IMR-90 (cell line): Measurements from ENCODE around the gene XRCC3. TPM values are rescaled to one million over a fixed set of nuclear protein-coding genes. Genes with fewer than 3 reads are reported as not detected.

Source experiments
- ATAC-seq: fragments of 200-7000 bp; cut with Tn5 transposase; 2 replicates; pipeline ENCODE4 v1.9.1; 2020; ENCODE audit warnings: low read depth, mild to moderate bottlenecking, moderate library complexity
- BruUV-seq: library from RNA; stranded (reverse); fragments of 400-500 nt; replicated peaks from 2 replicates; lab custom pipeline; 2021; lab: Mats Ljungman, UMichigan
- CTCF ChIA-PET: fragments of 300-600 bp; formaldehyde crosslinking; extraction: SDS; loops from one replicate; lab custom pipeline; 2021; ENCODE audit warnings: antibody characterized with exemption; lab: Yijun Ruan, JAX
- POLR2A ChIA-PET: fragments of 300-600 bp; sonication (Branson Sonifier 250); formaldehyde crosslinking; loops from one replicate; lab custom pipeline; 2022; ENCODE audit warnings: antibody characterized with exemption; ENCODE audit not compliant: unreplicated experiment; lab: Charles Lee
- DNase-seq: peaks from one replicate; pipeline ENCODE4 v3.0.0; 2013
- H2AFZ ChIP-seq: replicated peaks from 2 replicates; pipeline ENCODE3; 2013; ENCODE audit warnings: low read length, mild to moderate bottlenecking; ENCODE audit not compliant: poor library complexity
- H2AK5ac ChIP-seq: 2 replicates; pipeline ENCODE4 v1.6.1; 2013; ENCODE audit warnings: low read depth, low read length, inconsistent platforms
- H2AK9ac ChIP-seq: replicated peaks from 2 replicates; pipeline ENCODE3; 2013; ENCODE audit warnings: mild to moderate bottlenecking, low read depth, low read length, moderate library complexity; ENCODE audit not compliant: poor library complexity
- H2BK120ac ChIP-seq: 2 replicates; pipeline ENCODE4 v1.6.1; 2013; ENCODE audit warnings: low read depth, low read length, inconsistent platforms
- H2BK15ac ChIP-seq: 3 replicates; pipeline ENCODE4 v1.6.1; 2013; ENCODE audit warnings: low read depth, low read length, inconsistent platforms
- H2BK20ac ChIP-seq: 2 replicates; pipeline ENCODE4 v1.6.1; 2013; ENCODE audit warnings: low read depth, mild to moderate bottlenecking, inconsistent platforms, low read length, moderate library complexity
- H2BK5ac ChIP-seq: 2 replicates; pipeline ENCODE4 v1.6.1; 2013; ENCODE audit warnings: mild to moderate bottlenecking, low read depth, low read length, inconsistent platforms; ENCODE audit not compliant: poor library complexity, severe bottlenecking
- H3K14ac ChIP-seq: replicated peaks from 2 replicates; pipeline ENCODE4 v1.6.1; 2013; ENCODE audit warnings: low read depth, low read length, inconsistent platforms
- H3K18ac ChIP-seq: 2 replicates; pipeline ENCODE4 v1.6.1; 2013; ENCODE audit warnings: low read depth, low read length, control low read depth
- H3K23ac ChIP-seq: 2 replicates; pipeline ENCODE4 v1.6.1; 2013; ENCODE audit warnings: low read depth, low read length, inconsistent platforms
- H3K27ac ChIP-seq: 2 replicates; pipeline ENCODE4 v1.5.1; 2013; ENCODE audit warnings: mild to moderate bottlenecking, control low read depth, low read length; ENCODE audit not compliant: insufficient read depth
- H3K27me3 ChIP-seq: 2 replicates; pipeline ENCODE4 v1.6.1; 2013; ENCODE audit warnings: low read length; ENCODE audit not compliant: control insufficient read depth, insufficient read depth
- H3K36me3 ChIP-seq: 2 replicates; pipeline ENCODE4 v1.6.1; 2013; ENCODE audit warnings: low read length, mixed read lengths; ENCODE audit not compliant: control insufficient read depth, insufficient read depth
- H3K4ac ChIP-seq: 2 replicates; pipeline ENCODE4 v1.6.1; 2013; ENCODE audit warnings: low read depth, low read length, inconsistent platforms
- H3K4me1 ChIP-seq: 2 replicates; pipeline ENCODE4 v1.6.1; 2013; ENCODE audit warnings: low read length, mixed read lengths; ENCODE audit not compliant: control insufficient read depth, insufficient read depth
- H3K4me2 ChIP-seq: 2 replicates; pipeline ENCODE4 v1.6.1; 2013; ENCODE audit warnings: low read depth, mild to moderate bottlenecking, control low read depth, low read length, moderate library complexity
- H3K4me3 ChIP-seq: 2 replicates; pipeline ENCODE4 v1.5.1; 2013; ENCODE audit warnings: low read depth, mild to moderate bottlenecking, control low read depth, low read length, moderate library complexity; ENCODE audit not compliant: insufficient read depth
- H3K56ac ChIP-seq: 2 replicates; pipeline ENCODE4 v1.6.1; 2013; ENCODE audit warnings: low read length, inconsistent platforms; ENCODE audit not compliant: insufficient read depth; ENCODE audit errors: extremely low read depth
- H3K79me1 ChIP-seq, 2 experiments: 2 replicates each; pipeline ENCODE4 v1.6.1; 2013; ENCODE audit warnings: low read length in 2 of 2, inconsistent platforms in 1 of 2, low read depth in 1 of 2
- H3K9ac ChIP-seq: 2 replicates; pipeline ENCODE4 v1.6.1; 2013; ENCODE audit warnings: low read depth, low read length, control low read depth
- H3K9me1 ChIP-seq: 2 replicates; pipeline ENCODE4 v1.6.1; 2013; ENCODE audit warnings: low read length, inconsistent platforms; ENCODE audit not compliant: insufficient read depth
- H3K9me3 ChIP-seq: 2 replicates; pipeline ENCODE4 v1.6.1; 2013; ENCODE audit warnings: low read length; ENCODE audit not compliant: control insufficient read depth, insufficient read depth
- H4K20me1 ChIP-seq: 2 replicates; pipeline ENCODE4 v1.6.1; 2013; ENCODE audit warnings: low read length, inconsistent platforms; ENCODE audit not compliant: insufficient read depth
- H4K5ac ChIP-seq: 2 replicates; pipeline ENCODE4 v1.6.1; 2013; ENCODE audit warnings: mild to moderate bottlenecking, low read depth, low read length, control low read depth
- H4K8ac ChIP-seq, 2 experiments: 2 replicates each; pipeline ENCODE4 v1.6.1; 2013; ENCODE audit warnings: low read depth in 2 of 2, low read length in 2 of 2, control low read depth in 1 of 2, inconsistent platforms in 1 of 2
- H4K91ac ChIP-seq: 2 replicates; pipeline ENCODE4 v1.6.1; 2013; ENCODE audit warnings: low read depth, low read length, inconsistent platforms; ENCODE audit not compliant: insufficient read depth
- CHD1 ChIP-seq: IDR thresholded peaks from 2 replicates; pipeline ENCODE4 v1.6.1; 2012; ENCODE audit warnings: low read depth, low read length, improper control_type of control experiment
- ELK1 ChIP-seq: fragments of 150-350 bp; IDR thresholded peaks from 2 replicates; pipeline ENCODE4 v1.6.1; 2016; ENCODE audit warnings: low read depth, mild to moderate bottlenecking, low read length, moderate library complexity, borderline replicate concordance
- POLR2A ChIP-seq: IDR thresholded peaks from 2 replicates; pipeline ENCODE4 v1.6.1; 2012; ENCODE audit warnings: mild to moderate bottlenecking, low read depth, low read length
- SMC3 ChIP-seq: fragments of 150-350 bp; IDR thresholded peaks from 2 replicates; pipeline ENCODE4 v1.6.1; 2016; ENCODE audit warnings: low read depth, mild to moderate bottlenecking, antibody characterized with exemption, low read length, moderate library complexity
- WGBS, 2 experiments: methylation state at CpG; one replicate each; pipeline versions ENCODE4 v1.1.5 to v1.1.7; 2013; ENCODE audit warnings: missing lambda C conversion rate in 2 of 2; ENCODE audit not compliant: insufficient read length in 1 of 2; ENCODE audit errors: extremely low coverage in 2 of 2; 5-methylcytosine and 5-hydroxymethylcytosine counted together
- dilution Hi-C: fragments of 300-500 bp; cut with HindIII; formaldehyde crosslinking; loops from one replicate; pipeline ENCODE4 v1.14.3; 2018; ENCODE audit warnings: low sequenced_read_pairs; ENCODE audit not compliant: unreplicated experiment
- in situ Hi-C: fragments of 300-500 bp; cut with MboI; formaldehyde crosslinking; loops from 3 replicates; pipeline ENCODE4 v1.14.3; 2019; ENCODE audit warnings: low sequenced_read_pairs, inconsistent platforms, mixed read lengths
- intact Hi-C: fragments of 100-400 bp; cut with micrococcal nuclease; formaldehyde crosslinking; loops from 2 replicates; pipeline ENCODE4 v1.10.0; 2022
- polyA plus RNA-seq, 3 experiments: library from polyadenylated mRNA; depleted of rRNA; stranded (reverse); fragments of >200 nt; gene quantifications; 2 replicates each; pipeline ENCODE4 v1.2.3, GENCODE V29; 2012; ENCODE audit warnings: low replicate concordance in 1 of 3
- total RNA-seq: library from RNA; depleted of rRNA; stranded (reverse); fragments of >200 nt; gene quantifications from 2 replicates; pipeline ENCODE4 v1.2.3, GENCODE V29; 2012

Gene XRCC3
- total and polyA plus RNA-seq, 2 of the 4 experiments (the other 2 are of a cell fraction), result 8.1 to 9.5 TPM

GRCh38 chr14:103668117-103668516 is 47.1 kb downstream of the XRCC3 start:
- CTCF ChIA-PET, result interaction anchor here (0.6 kb wide), 2 partner anchors 40 to 95 kb away, joined by 4 to 11 read pairs; no protein-coding TSS in a partner anchor
- no peak overlapping the region for H3K4ac ChIP-seq
- BruUV-seq, result no TSS peak
- no peak overlapping the region for H3K4me3 ChIP-seq
- no peak overlapping the region for H4K8ac ChIP-seq
- H3K14ac ChIP-seq, result no peak overlapping the region
- peaks cover 12% of the 10 kb centered on the region for H3K4me1 ChIP-seq
- no peak overlapping the region for H2AK5ac ChIP-seq
- H2BK5ac ChIP-seq, result peak overlapping the region; percentile 15
- H3K56ac ChIP-seq, result no peak overlapping the region
- DNase-seq (no peak), ATAC-seq (no peak)
- no peak overlapping the region for H2BK15ac ChIP-seq
- 100% methylated on average over 2 of the region's 3 CpGs; no CpG with 5 or more reads in 1 of the 2 experiments for WGBS, 2 experiments
- H2AFZ ChIP-seq, result no peak overlapping the region
- no peak overlapping the region for H2BK20ac ChIP-seq
- intact Hi-C loops (no loop called here), in situ Hi-C loops (no loop called here), dilution Hi-C loops (no loop called here)
- H2BK120ac ChIP-seq, result no peak overlapping the region
- H4K91ac ChIP-seq, result no peak overlapping the region
- H2AK9ac ChIP-seq, result no peak overlapping the region
- H3K9me1 ChIP-seq, result peaks cover 10% of the 10 kb centered on the region
- peaks cover 52% of the 10 kb centered on the region for H3K36me3 ChIP-seq
- peaks cover 15% of the 10 kb centered on the region for H4K20me1 ChIP-seq
- H3K27ac ChIP-seq, result no peak overlapping the region
- no peaks in the 10 kb centered on the region for H3K9me3 ChIP-seq
- H3K18ac ChIP-seq, result no peak overlapping the region
- H4K5ac ChIP-seq, result no peak overlapping the region
- peaks cover 25 to 65% of the 10 kb centered on the region in 2 experiments for H3K79me1 ChIP-seq
- POLR2A ChIA-PET, result no interaction called here
- H3K4me2 ChIP-seq, result no peak overlapping the region
- no peak overlapping the region for H3K9ac ChIP-seq
- TF ChIP-seq ELK1 (no peak), SMC3 (no peak), POLR2A (no peak), CHD1 (no peak)
- H3K27me3 ChIP-seq, result no peaks in the 10 kb centered on the region
- no peak overlapping the region for H3K23ac ChIP-seq
